Activated CD4-positive, CD25-positive, alpha-beta regulatory T cell treated with anti-CD3 and anti-CD28 coated beads, Interleukin-2, amount 50 U/mL, for 72 hours (primary cell): Measurements from ENCODE around the gene RPL27.
A peak's percentile ranks its signal among the peaks of the same experiment; 100 is the strongest.
"Not testable (repeated sequence)": the region's sequence is repeated elsewhere in the genome, so short reads cannot be mapped to it uniquely, and the experiment has no call there.

Experiments
- DNase-seq: peaks from one replicate; pipeline ENCODE4 v3.0.0; 2021

RPL27 gene

DNA sequence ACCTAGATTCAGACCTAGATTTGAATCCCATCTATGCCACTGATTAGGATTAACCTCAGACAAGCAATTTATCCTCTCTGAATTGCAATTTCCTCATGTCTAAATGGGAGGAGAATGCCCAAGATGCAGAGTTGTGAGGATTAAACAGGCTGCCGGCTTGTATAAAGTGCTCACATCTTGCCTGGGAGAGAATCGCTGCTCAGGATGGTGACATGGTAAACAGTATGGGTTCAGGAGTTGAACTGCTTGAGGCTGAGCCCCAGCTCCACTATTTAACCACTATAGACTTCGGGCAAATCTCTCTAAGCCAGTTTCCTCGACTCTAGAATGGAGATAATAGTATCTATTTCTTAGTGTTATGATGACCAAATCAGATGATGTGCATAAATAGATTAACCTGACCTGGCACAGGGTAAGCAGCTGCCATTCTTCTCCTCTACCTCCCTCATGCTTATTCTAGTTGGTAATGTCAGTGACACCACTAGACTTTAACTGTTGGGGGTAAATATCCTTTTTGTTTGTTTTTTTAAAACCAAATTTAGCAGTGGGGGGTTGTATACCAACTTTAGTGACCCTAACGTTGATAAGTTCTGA is 732 bp upstream of the RPL27 start:
- no peak for DNase-seq

DNA sequence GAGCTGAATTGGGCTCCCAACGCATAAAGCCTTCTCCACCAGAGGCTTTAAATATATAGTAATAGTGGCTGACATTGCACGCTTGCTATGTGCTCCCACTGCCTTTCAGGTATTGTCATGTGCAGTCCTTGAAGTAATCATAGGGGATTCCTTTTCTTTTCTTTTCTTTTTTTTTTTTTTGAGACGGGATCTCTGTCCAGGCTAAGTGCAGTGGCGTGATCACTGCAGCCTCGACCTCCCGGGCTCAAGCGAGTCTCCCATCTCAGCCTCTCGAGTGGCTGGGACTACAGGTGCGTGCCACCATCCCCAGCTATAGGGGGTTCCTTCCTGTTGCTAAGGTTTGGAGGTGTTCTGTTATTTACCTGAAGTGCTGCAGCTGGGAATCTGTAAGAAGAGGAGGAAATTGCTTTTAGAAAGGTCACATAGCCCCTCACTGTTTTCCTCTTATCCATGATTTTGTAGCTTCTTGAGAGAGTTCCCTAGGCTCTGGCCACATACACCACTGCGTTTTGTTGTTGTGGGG is 845 bp downstream of the RPL27 start:
- DNase-seq = no peak

DNA sequence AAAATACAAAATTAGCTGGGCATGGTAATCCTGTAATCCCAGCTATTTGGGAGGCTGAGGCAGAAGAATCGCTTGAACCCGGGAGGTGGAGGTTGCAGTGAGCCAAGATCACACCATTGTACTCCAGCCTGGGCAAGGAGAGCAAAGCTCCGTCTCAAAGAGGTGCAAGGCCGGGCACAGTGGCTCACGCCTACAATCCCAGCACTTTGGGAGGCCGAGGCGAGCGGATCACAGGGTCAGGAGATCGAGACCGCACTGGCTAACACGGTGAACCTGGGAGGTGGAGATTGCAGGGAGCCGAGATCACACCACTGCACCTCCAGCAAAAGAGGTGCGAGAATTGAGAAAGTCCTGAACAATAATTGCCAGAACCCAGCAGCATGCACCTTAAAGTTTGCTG is 2.7 kb downstream of the RPL27 start:
- DNase-seq = not testable (repeated sequence)

DNA sequence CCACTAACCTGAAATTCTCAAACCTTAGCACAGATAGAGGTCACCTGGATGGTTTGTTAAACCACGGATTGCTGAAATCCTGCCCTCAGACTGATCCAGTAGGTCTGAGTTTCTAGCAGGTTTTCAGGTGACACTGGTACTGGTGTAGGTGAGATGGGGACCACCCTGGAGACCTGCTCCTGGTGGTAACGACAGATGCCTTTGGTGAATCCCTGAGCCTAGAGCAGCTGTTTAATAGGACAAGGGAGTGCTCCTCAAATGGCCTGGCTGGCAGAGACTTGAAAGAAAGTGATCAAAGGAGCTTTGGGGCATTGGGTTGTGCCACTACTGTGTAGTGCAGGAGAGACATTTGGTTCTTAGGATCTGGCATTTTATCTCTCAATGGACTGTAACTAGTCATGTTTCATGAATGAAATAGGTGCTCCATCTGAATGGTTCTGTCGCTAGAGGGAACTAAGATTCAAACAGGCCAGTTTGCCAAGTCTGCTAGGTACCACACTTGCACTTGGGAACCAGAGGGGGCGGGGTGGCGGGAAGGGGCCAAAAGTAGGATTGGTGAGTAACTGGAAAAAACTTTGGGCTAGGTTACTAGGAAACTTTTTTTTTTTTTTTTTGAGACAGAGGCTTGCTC is 5.4 kb downstream of the RPL27 start:
- no peak for DNase-seq

DNA sequence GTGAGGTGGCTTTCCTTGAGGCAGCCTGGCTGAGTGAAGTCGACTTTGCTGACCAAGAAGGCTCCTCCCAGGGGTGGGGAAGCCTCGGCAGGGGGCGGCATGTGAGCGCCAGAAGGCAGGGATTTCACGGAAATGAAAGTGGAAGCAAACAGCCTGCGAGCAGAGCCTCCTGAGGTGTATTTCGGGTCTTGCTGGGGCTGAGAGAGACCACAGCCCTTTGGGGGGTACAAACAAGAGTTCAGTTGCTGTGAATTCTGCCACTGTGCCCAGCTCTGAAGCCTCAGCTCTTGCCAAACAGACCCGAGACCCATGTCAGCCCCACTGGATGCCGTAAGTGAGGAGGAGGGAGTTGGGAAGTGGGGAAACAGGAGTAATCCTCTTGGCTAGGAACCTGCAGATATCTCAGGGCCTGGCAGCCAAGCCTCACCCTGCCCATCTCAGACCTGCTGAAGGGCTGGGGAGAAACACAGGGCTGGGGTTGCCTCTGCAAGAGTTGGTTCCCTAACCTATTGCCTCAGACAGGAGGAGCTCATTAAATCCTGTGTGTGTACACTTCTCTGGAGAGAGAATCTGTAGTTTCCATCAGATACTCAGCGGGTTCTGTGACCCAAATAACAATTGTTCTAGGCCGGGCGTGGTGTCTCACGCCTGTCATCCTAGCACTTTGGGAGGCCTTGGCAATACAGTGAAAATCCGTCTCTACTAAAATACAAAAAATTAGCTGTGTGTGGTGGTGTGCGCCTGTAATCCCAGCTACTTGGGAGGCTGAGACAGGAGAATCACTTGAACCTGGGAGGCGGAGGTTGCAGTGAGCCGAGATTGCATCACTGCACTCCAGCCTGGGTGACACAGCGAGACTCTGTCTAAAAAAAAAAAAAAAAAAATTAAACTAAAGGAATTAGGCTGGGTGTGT is 8.7 kb downstream of the RPL27 start, which contains the start of gene IFI35:
Gene IFI35, plus strand, starts transcription at position 146 of the 913 bp plus-strand sequence. Its CDS starts 164 bp downstream, at position 310.
- peak; percentile 77 for DNase-seq

DNA sequence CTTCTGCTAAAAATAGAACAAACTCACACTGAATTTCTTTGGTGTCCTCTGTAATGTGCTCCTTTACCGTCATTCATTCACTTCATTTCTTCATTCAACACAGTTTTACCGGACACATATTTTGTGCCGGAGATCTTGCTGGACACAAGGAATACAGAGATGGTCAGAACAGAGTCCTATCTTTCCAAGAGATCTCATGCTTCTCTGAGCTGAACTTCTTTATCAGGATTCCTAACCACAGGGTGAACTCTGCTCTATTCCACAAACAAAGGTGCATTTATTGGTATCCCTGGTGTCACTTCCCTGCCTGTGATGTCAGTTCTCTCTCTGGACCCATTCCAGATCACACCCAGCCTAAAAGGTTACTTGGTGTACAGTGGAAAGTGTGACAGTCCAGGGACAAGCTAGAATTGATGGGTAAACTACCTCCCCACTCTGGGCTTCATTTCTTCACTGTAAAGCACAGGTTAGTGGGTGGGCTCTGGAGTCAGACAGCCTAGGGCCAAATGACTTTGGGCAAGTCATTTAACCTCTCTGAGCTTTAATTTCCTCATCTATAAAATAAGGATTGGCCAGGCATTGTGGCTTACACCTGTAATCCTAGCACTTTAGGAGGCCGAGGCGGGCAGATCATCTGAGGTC is 12.6 kb downstream of the RPL27 start:
- DNase-seq = no peak

DNA sequence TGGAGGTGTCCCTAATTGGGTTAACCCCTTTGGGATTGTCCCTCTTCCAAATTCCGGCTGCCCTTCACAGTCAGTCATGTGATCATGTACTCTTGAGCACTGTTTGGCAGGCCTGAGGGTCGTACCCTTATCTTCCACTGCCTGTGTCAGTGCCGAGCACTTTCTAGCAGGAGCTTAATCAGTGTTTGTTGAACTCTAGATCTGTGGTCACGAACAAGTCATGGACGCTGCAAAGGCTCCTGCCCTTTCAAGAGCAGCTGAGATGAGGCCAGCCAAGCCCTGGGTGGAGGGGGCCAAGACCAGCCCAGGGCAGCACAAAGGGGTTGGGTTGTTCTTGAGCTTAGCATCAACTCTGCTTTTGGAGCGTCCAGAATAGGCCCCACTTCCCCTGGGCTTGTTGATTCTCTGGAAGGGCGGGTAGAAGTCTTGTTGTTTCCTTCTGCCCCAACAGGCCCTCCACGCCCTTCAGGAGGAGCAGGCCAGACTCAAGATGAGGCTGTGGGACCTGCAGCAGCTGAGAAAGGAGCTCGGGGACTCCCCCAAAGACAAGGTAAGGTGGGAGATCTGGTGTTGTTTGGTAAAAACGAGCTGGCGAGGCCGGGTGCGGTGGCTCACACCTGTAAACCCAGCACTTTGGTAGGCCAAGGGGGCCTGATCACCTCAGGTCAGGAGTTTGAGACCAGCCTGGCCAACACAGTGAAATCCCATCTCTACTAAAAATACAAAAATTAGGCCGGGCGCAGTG is 13.7 kb downstream of the RPL27 start:
- no peak for DNase-seq

DNA sequence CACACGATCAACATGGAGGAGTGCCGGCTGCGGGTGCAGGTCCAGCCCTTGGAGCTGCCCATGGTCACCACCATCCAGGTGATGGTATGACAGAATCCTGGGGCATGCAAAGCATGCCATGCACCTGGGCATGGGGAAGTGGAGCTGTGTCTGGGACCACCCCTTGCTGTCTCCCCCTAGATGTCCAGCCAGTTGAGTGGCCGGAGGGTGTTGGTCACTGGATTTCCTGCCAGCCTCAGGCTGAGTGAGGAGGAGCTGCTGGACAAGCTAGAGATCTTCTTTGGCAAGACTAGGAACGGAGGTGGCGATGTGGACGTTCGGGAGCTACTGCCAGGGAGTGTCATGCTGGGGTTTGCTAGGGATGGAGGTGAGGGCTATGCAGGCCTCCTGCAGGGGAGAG is 15.1 kb downstream of the RPL27 start:
- DNase-seq = no peak

DNA sequence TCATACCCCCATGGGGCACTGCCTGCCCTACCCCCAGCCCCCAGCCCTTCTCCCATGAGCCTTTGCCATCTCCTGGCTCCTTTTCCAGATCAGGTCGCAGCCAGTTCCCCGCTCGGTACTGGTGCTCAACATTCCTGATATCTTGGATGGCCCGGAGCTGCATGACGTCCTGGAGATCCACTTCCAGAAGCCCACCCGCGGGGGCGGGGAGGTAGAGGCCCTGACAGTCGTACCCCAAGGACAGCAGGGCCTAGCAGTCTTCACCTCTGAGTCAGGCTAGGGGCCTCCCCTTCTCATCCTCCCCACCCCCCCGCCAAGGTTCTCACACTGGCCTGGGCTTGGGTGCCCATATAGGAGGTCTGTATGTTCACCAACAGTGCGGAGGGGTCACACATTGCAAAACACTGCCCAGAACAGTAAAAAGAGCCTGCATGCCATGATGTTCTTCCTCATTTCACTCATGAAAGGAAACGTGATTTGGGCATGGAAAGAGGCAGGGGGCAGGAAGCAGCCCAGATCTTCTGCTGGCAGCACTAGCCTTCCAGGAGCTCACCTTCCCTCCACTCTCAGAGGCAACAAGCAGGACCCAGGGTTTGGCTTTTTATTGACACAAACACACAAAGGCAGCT is 15.9 kb downstream of the RPL27 start:
- DNase-seq = no peak

DNA sequence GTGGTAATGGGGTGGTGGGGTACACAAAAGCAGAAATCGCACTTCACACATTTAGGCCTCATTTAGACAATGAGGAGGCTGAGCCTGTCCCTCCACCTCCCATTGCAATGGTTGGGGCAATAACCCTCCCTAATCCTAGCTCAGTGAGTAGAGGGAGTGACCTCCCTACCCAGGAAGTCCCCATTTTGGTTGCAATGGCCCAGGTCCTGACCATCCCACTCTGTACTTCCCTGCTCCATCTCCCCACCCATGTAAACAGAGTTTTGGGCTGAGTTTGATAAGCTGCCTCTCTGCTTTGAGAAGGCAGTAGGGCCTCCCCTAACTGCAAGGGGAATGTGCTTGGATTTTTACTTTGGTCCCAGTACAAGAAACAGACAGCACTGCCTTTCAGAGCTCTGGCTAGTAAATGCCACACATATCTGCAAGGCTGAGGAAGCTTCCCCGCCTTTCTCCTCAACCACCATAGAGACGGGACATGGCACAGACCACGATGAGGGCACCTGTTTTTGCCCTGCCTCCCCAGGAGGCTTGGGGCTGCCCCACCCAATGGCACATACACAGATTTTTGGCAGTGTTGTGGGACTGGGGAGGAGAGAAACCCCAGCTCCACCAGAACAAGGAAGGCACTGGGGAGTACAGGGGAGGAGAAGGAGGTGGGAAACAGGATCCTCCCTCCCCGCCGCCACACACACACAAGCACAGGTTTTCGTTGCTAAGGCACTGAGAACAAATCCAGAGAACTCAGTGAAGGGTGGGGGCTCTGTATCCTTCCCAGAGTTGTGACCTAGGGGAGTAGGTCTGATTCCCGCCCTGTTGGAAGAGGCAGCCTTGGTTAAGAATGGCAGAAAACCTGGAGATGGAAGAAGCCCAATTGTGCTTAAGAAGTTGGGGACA is 16.7 kb downstream of the RPL27 start:
- DNase-seq = no peak

DNA sequence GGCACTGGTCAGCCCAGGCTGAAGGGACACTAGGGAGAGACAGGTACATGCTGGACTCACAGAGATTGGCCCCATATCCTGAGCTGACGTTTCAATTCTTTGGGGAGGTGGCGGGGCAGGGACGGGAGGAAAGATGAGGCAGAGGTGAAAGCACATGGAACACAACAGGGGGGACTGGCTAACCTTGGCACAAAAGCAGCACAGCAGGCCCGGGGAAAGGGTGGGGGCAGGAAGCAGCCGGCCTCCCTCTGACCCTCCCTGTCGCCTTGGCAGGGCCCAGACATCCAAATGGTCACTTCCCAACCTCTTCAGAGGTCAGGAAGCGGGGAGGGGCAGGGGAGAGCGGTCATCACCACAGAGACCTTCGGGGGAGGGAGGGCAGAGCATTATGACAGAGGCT is 17.4 kb downstream of the RPL27 start:
- no peak for DNase-seq

DNA sequence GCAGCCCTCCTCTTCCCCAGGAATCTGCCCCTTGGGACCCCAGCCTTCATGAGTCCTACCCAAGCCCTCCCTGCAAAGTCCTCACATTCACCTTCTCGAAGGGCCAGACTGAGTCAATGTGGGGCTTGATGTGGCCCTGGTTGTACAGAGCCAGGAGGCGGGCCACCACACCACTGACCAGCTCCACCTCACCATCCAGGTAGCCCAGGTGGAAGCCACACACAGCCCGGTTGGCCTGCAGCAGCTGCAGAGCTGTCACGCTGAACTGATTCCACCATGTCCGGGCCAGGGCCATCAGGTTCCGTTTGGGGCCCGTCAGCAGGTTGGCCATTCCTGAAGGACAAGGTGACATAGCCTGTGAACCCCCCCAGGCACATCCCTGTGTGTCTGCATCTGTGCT is 18.0 kb downstream of the RPL27 start:
- no peak for DNase-seq

DNA sequence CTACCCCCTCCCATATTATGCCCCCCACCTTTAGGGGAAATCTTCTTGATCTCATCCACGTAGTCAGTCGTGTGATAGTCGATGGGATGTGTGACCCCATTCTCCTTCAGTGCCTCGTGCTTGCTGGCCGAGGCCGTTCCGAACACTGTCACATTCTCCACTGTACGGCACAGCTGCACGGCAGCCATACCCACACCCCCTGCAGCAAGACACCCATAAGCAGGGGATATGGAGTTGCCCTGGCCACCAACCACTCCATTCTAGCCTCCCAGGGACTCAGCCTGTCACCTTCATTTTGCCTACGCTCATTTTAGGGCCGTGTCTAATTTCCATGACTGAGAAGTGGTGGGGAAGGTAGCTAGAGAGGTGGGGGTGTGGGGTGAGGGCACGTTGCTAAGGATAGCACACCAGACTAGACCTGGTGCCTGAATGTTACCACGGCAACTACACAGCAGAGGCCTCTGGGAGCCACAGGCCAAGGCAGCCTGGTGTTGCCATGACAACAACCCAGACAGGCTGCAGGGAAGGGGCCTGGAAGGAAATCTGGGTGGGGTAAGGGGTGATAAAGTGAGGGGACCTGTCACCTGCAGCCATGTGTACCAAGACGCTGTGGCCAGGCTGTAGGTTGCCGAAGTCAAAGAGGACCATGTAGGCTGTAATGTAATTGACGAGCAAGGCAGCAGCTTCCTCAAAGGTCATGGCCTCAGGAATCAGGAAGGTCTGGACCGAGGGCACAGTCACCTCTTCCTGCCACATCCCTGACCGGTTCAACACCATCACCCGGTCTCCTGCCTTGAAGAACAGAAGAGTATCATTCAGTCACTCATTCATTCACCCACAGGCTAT is 20.0 kb downstream of the RPL27 start:
- no peak for DNase-seq

DNA sequence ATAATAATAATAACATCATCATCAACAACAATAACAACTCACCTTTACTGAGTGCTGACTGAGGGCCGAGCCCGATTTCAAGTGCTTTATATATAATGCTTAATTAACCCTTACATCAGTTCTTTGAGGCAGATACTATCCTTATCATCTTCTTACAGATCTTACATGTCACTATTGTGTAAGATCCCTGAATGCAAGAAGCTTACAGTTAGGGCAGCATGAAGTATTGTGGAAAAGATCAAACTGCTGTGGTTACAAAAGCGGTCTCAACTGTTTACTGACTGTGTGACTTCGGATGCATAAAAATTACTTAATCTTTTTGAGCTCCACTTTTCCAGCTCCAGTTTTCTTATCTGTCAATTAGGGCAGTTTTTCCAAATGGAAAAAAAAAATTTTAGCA is 20.7 kb downstream of the RPL27 start:
- DNase-seq = no peak

DNA sequence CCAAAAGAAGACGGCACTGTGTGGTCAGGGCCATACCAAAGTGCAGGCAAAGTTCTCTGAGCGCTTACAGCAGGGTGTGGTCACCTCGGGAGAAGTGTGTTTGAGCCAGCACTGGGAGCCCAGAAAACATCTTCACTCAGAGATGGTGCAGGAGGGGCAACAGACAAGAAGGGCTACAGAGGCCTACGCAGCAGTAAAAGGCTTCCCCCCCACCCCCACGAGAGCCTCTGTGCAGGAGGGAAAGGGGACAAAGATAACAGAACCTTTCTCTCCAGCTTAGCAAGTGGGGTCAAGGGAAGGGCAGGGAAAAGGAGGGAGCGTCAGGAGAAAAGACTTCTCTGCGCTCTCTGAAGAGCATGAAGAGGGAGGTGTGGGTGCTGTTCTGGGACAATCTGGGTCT is 21.2 kb downstream of the RPL27 start:
- DNase-seq = no peak

DNA sequence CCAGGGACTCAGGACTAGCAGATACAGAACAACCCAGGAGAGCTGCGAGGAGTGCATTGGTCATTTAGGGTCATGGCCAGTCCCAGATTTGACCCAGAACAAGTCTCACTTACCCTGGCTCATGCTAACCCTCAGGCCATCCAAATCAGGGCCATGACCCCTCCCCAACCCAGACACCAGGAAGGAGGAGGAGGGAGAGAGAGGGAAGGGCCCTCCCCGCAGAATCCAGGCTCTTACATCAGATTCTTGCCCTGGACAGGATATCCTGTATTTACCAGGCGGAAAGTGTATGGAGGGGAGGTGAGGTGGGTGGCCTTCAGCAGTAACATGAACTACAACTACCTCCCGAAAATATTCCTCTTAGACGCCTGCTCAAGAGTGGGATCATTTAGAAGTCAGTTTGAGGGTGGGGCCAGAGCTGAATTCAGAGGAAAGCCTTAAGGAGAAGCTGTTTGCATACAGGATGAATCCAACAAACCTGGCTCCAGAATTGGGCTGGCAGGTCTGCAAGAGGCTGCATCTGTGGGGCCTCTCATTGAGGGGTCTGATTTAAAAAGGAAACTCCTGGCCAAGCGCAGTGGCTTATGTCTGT is 21.9 kb downstream of the RPL27 start:
- no peak for DNase-seq

DNA sequence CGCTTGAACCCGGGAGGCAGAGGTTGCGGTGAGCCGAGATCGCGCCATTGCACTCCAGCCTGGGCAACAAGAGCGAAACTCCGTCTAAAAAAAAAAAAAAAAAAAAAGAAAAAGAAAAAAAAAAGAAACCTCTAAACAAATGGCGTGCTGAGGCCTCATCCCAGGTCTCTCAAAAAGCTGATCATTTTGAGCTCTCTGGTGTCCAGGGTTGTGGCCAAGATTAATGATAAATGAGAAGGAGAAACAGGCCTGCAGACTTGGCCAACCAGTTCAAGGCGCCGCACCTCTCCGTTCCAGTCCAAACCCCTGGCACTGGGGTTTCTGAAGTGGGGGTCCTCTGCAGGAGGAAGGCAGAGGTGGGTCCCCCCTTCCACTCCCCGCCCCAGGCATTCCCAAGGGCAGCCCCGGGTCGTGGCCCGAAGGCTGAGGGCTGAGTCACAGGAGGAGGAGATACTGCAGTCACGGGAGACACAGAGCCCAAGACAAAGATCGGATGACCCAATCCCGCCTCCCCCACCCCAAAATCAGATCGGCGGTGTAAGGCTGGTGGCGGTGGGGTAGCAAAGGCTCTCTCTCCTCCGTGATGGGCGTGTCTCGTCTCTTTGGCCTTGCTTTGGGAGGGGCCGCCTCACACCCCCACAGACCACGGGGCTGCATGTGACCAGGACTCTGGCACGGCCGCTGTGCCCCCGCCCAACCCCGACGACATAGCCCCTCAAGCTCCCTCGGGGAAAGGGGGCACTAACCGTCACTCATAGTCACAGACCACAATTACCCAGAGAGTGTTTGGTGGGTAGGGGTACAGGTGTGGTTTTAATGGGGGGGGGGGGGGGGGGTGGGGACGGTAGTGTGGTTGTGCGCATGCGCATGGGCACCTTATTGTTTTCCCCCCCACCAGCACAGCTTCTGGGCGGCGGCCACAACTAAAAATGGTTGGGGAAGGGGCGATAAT is 22.8 kb downstream of the RPL27 start:
- peak; percentile 46 for DNase-seq
